ENCODE results near the gene EDARADD.
A peak's percentile ranks its signal among the peaks of the same experiment; 100 is the strongest.
"Not testable (repeated sequence)": the region's sequence is repeated elsewhere in the genome, so short reads cannot be mapped to it uniquely, and the experiment has no call there.

Gene EDARADD

DNA sequence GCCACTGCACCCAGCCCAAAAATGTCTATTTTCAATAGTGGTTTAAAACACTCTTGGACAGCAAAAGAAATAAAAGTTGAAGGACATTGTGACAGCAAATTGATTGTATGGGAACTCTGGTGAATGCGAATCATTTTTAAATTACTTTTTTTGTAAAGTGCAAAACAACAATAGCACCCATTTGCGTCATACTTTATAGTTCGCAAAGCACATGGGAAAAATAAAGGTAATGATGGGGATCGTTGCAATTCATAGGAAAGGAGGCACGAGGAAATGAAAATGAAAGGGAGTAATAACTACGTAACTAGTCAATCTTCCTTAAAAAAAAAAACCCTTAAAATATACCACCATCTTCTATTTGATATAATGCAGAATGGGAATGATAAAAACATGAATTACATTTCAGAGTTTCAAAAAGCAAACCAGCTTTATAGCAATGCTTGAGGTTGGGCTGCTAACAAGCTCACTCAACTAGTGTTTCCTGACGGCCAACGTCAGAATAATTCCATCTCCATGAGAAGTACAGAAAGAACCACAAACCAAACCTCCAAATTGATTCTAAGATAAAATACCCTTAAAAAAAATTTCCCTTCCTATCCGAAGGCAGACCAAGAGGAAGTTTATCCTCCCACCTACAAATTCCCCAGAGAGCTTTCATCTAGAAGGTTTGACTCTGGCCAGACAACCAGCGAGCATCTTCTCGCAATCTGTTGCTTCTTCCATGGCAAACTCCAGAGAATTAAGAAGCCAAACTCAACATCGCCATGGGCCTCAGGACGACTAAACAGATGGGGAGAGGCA, at the start of gene EDARADD:
Gene EDARADD (plus strand): TSS at position 606 of the 801 bp plus-strand sequence. CDS start 159 bp downstream, at position 765.
- peak; percentile 51 for DNase-seq (ENCODE audit: low read depth)

DNA sequence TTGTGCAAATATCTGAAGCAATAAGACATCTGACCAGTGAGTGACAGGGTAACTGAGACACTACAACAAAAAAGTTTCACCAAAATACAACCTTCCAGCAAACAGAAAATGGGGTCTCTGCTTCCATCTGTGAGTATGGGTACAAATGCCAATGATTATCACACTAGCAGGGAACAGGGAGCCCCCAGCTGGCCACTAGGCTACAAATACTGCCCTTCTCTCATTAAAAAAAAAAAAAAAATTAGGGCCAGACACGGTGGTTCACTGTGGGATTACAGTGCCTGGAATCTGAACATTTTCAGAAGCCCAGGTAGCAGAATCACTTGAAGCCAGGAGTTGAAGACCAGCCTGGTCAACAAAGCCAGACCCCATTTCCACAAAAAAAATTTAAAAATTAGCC, 48.4 kb upstream of the EDARADD start:
- no peak for DNase-seq (ENCODE audit: low read depth)

DNA sequence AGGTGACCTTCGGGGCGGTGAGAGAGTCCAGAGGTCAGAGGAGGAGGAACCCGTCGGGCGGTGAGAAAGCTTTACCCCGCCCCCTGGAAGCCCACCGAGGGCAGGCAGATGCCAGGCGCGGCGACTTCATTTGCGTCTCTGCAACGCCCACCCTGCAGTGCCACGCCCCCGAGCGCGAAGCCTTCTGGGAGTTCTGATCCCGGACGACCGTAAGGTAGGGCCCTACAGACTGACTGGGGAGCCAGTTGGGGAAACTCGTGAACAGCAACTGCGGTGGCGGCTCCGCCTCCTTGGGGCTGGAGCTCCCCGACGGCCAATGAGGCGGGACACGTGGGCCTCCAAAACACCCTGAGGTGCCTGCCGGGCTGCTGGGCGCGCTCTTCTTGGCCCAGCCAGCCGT, 46.0 kb upstream of the EDARADD start:
- no peak for DNase-seq (ENCODE audit: low read depth)

DNA sequence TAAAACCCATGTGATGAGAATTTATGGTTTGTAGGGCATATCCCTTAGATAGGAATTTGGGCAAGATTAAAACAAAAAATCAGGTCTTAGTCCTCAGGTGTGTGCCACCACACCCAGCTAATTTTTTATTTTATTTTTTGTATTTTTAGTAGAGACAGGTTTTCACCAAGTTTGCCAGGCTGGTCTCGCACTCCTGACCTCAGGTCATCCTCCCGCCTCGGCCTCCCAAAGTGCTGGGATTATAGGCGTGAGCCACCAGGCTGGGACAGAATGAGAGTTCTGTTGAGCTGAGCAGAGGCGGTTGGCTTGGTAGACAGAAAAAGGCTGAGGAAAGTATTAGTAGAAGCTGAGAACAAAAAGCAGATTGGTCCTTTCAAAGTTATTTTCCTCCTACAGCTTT, 43.8 kb upstream of the EDARADD start:
- no peak for DNase-seq (ENCODE audit: low read depth)

DNA sequence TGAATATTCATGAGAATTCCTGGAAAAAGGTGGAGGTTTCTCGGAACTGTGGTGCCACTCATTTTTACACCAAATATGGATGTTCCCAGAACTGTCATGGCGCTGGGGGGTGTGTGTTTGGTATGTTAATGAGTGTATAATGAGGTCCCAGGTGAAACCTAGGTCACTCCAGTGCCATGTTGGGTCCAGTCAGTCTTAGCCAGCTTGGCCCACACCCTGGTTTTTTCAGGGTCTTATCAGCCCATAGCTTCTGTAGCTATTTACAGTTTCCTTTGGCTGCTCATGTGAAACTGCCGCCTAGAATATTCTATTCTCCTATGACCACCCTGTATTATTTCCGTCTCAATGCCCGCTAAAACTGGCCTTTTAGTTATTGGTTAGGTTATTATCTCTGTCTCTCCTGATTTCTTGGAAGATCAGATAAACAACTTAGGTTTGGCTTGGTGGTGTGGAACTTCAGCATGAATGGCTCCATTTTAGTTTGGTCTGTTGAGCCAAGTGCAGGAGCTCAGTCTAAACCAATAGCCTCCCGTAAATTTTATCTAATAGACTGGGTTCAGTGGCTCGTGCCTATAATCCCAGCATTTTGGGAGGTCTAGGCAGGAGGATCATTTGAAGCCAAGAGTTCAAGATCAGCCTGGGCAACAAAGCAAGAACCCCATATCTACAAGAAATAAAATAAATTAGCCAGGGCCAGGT, 42.1 kb upstream of the EDARADD start:
- DNase-seq (ENCODE audit: low read depth), result no peak

DNA sequence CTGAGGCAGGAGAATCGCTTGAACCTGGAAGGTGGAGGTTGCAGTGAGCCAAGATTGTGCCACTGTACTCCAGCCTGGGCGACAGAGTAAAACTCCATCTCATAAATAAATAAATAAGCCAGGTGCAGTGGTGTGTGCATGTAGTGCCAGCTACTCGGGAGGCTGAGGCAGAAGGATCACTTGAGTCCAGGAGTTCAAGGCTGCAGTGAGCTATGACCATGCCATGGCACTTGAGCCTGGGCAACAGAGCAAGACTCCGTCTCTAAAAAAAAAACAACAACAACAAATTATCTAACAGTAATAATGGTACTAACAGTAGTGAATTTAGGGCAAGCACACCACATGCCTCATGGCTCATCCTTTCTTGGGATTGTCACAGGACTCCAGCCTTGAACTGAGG, 41.3 kb upstream of the EDARADD start:
- not testable (repeated sequence) for DNase-seq (ENCODE audit: low read depth)

DNA sequence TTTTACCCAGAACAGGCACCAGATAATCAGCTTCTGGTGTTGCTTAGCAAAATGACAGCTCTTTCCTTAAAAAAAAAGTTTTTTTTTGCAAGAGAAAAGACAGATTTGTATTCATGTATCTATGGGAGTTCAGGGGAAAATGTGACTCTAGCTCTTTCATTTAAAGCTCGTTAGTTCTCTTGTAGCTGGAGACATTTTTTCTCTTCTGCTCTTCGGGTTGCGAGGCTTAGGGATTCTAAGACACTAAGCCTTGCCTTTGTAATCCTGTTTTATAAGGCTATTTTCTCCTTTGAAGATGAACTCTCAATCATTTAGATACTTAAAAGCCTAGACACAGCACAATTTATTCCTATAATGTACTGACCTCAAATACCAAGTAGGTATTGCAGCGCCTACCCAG, 40.3 kb upstream of the EDARADD start:
- no peak for DNase-seq (ENCODE audit: low read depth)

DNA sequence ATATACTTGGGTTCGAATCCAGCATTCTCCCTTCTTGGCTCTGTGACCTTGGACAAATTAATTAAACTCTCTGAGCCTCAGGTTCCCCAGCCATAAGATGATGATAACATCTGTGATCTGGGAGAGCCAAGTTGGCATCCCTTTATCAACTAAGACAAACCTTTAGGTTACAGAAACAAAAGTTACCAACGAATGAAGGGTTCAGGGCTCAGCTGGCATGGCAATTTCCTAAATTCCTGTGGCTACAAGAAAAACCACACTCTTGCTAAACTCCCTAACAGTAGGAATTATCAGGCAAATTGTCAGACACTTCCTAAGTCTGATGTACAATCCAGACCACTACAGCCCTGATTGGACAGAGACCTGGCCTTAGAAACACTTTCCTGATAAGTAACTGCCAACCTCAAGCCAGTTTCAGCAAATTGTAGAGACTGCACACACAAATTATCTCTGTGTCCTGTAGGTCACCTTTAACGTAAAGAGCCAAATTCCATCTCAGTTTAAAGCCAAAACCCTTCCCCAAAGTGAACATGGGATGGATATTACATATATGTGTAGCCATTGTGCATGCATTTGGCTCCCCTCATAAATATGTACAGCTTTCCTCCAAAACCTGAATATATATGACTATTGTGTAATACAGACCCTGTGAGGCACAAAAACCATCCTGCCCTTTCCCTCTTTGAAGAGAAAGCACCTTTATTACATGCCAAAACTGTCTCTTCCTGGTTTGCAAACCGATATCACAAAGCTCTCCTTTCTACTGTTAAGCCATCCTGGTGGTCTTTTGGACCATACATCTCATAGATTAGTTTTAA, 39.5 kb upstream of the EDARADD start:
- DNase-seq (ENCODE audit: low read depth), result peak; percentile 16

DNA sequence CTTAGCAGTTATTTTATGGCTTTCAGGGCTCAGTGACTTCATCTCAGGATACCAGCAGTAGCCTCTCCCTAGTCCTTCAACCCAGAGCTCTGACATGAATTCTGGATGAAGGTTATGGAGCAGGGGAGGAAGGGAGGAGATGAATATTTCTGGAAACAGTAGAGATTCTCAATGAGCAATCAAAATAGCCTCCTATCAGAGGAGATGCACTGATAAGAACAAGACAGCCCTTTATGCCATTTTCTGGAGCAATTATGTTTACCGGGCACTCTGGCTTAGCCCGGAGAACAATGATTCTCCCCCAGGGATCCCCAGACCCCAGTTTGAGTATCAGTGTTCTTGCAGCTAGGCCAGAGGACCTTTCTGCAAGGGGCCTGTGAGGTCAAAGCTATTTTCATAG, 37.9 kb upstream of the EDARADD start:
- no peak for DNase-seq (ENCODE audit: low read depth)

DNA sequence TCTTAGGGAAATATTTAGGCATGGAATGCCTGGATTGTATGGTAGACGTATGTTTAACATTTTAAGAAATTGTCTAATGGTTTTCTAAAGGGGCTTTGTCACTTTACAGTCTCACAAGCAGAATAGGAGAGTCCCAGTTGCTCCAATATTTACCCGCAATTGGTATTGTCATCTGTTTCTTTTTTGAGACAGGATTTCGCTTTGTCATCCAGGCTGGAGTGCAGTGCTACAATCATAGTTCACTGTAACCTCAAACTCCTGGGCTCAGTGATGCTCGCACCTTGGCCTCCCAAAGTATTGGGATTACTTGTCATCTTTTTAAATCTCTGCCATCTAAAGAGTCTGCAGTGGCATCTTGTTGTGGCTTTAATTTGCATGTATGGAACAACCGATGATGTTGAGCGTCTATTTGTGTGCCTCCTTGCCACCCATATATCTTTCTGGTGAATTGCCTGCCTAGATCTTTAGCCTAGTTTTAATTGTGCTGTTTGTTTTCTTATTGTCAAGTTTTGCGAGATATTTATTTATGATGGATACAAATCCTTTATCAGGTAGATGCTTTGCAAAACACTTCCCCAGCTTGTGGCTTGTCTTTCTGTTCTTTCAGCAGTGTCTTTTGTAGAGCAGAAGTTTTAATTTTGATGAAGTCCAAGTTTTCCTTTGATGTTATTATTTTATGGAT, 32.0 kb upstream of the EDARADD start:
- DNase-seq (ENCODE audit: low read depth), result no peak

DNA sequence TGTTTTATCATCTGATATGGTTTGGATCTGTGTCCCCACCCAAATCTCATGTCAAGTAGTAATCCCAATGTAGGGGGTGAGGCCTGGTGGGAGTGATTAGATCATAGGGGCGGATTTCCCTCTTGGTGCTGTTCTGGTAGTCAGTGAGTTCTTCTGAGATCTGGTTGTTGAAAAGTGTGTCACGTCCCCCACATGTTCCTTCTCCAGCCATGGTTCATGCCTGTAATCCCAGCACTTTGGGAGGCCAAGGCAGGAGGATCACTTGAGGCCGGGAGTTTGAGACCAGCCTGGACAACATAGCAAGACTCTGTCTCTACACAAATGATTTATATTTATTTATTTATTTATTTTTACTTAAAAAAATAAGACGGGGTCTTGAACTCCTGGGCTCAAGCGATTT, 30.8 kb upstream of the EDARADD start:
- no peak for DNase-seq (ENCODE audit: low read depth)

DNA sequence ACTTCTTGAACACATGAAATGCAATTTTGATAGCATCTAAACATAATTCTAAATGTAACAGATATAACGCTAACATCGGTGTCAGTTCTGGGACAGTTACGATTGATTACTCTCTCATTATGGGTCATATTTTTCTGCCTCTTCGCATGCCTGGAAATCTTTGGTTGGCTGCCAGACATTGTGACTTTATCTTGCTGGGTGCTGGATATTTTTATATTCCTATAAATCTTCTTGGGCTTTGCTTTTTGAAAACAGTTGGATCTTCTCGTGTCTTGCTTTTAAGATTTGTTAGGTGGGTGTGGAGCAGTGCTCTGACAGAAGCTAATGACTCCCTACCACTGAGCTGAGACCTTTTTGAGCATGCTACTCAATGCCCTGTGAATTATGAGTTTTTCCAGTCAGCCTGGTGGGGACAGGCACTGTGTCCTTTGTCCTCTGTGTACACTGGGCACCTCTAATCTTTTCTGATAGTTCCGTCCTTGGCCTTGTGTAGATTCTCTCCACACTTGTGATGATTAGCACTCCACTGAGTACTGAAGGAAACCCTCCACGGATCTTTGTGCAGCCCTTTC, 28.0 kb upstream of the EDARADD start:
- no peak for DNase-seq (ENCODE audit: low read depth)

DNA sequence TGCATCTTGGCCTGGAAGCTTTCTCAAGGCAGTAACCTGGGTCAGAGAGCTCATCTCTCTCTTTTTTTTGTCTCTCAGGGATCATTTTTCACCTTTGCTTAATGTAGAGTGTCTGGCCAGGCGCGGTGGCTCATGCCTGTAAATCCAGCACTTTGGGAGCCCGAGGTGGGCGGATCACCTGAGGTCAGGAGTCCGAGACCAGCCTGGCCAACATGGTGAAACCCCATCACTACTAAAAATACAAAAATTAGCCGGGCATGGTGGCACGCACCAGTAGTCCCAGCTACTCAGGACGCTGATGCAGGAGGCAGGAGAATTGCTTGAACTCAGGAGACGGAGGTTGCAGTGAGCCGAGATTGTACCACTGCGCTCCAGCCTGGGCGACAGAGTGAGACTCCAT, 27.4 kb upstream of the EDARADD start:
- not testable (repeated sequence) for DNase-seq (ENCODE audit: low read depth)

DNA sequence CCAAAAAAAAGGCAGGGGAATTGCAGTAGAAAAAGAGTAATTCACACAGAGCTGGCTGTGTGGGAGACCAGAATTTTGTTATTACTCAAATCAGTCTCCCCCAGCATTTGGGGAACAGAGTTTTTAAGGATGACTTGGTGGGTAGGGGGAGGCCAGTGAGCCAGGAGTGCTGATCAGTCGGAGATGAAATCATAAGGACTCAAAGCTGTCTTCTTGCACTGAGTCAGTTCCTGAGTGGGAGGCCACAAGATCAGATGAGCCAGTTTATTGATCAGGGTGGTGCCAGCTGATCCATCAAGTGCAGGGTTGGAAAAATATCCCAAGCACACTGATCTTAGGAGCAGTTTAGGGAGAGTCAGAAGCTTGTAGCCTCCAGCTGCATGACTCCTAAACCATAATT, 23.7 kb upstream of the EDARADD start:
- DNase-seq (ENCODE audit: low read depth), result no peak

DNA sequence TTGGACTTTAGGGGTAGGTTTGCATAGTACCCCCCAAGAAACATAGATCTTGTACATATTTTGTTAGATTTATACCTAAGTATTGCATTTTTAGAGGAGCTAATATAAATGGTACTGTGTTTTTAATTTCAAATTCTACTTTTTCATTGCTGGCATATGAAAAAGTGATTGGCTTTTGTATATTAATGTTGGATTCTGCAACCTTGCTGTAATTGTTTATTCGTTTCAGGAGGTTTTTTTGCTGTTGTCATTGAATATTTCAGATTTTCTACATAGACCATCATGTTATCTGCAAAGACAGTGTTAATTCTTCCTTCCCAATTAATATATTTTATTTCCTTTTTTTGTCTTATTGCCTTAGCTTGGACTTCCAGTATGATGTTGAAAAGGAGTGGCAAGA, 23.0 kb upstream of the EDARADD start:
- no peak for DNase-seq (ENCODE audit: low read depth)

DNA sequence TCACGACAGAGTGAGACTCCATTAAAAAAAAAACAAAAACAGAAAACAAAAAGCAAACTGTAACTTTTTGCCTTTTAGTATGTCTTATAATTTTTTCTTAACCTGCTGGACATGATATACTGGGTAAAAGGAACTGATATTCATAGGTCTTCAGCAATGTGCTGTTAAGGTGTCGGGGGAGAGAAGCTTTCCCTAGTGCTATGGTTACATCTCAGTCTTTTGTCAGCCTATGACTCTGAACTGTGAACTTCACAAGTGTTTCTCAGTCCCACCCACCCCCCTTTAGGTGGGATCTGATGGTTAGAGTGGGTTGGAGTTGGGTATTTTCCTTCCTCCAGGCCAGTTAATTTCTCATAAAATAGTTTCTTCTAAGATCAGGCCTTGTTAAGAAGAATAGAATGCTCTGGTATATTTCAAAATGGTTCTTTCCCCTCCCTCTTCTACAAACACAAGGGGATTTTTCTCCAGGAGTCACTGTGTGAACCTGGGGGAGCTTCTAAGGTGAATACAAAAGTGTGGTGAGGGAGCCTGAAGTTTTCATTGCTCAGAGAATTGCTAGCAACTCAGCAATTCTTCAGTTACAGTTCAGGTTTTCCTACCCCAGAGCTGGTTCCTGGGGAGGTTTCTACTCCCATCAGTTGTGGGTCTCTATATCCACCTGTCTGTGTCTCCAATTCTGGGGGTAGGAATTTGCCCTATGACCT, 16.1 kb upstream of the EDARADD start:
- DNase-seq (ENCODE audit: low read depth), result no peak

DNA sequence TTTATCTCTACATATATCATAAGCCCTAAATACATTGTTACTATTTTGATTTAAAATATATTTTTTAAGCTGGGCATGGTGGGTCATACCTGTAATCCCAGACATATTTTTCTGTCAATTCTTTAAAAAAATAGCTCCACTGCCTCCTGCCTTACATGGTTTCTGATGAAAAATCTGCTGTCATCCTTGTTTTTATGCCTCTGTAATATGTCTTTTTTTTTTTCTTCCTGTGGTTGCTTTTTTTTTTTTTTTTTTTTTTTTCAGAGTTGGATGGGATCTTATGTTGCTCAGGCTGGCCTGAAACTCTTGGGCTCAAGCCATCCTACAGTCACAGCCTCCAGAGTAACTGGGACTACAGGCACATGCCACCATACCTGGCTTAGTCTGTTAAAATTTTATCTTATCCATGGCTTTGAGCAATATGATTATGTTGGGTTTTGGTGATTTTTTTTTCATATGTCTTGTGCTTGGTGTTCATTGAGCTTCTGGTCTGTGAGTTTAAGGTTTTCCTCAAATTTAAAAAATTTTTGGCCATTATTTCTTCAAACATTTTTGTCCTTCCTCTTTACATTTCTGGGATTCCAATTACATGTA, 12.4 kb upstream of the EDARADD start:
- no peak for DNase-seq (ENCODE audit: low read depth)

DNA sequence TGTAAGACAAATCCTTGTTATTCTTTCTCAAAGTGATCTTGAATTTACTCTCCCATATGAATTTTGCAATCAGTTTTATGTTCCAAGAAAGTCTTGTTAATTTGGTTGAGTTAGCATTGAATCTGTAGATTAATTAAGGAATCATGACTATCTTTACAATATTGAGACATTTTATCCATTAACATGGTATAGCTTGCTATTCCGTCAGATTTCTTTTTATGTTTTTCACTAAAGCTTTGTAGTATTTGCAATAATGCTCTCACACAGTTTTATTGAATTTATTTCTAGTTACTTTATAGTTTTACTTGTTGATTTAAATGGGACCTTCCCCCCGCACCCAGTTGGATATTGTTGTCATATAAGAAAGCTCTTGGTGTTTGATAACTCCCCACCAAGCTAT, 5.8 kb upstream of the EDARADD start:
- DNase-seq (ENCODE audit: low read depth), result no peak

DNA sequence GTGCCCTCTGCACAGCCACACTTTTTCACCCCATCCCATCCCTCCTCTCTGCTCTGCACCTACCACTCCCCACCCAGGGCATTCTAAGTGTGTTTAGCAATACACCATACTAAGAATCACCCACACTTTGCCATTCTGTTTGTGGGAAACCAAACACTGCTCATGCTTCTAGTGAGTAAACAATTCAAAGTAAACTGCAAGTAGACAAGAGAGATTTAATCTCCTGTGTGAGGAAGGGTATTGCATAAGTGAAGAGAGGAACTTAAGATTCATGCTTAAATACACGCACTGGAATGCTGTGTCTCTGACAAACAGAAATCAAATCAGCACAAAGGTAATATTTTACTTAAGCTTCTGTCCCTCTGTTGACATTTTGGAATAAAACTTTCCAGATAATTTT, 4.8 kb upstream of the EDARADD start:
- DNase-seq (ENCODE audit: low read depth), result no peak

DNA sequence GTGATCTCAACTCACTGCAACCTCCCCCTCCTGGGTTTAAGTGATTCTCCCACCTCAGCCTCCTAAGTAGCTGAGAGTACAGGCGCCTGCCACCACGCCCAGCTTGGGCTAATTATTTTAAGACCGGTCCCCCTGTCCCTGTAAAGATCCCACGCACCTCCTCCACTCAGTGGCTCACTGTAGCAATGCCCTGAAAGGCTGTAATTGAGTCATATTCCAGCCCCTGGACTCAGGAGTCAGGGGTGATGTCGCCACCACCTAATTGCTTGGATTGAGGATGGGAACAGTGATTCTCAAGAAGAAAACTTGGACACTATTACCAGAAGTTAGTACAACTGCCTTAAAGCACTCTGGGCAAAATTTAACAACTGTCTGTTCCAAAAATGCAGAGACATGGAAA, 3.1 kb upstream of the EDARADD start:
- DNase-seq (ENCODE audit: low read depth), result no peak

DNA sequence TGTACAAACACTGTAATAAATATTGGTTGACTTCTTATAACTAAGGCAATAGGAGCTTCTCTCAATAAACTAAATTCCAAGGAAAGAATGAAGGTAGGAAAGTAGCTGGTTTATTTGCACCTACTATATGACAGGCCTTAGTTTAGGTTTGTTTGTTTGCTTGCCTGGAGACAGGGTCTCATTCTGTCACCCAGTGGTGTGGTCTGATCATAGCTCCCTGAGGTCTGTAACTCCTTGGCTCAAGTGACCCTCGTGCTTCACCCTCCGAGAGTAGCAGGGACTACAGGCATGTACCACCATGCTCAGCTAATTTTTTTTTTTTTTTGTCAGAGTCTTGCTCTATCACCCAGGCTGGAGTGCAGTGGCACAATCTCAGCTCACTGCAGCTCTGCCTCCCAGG, 1.9 kb upstream of the EDARADD start:
- DNase-seq (ENCODE audit: low read depth), result no peak
